Measurements from ENCODE around the gene STARD13. TPM values are rescaled to one million over a fixed set of nuclear protein-coding genes. Genes with fewer than 3 reads are reported as not detected.

Gene STARD13
- total and polyA plus RNA-seq, 8 donors = 21.9 to 43.6 (median 24.6) TPM

- no peak for DNase-seq
- TF ChIP-seq CTCF (IDR thresholded peaks at IDR 0.05) = no peak
- no peak for ATAC-seq
- peak overlapping the region; percentile 42 to 48 for H3K27ac ChIP-seq
- no peak overlapping the region for H3K4me3 ChIP-seq
- no peaks in the 10 kb centered on the region for H3K27me3 ChIP-seq
- no peaks in the 10 kb centered on the region for H3K9me3 ChIP-seq
- peaks cover 17 to 51% of the 10 kb centered on the region in 2 donors for H3K4me1 ChIP-seq
- intact Hi-C loops (cut with DNase I) = no loop called here
- no peaks in the 10 kb centered on the region for H3K36me3 ChIP-seq
Measured at GRCh38 chr13:33277946-33278345, 7.6 kb downstream of the STARD13 start.

- DNase-seq (no peak), ATAC-seq (no peak)
- no peak for TF ChIP-seq CTCF (IDR thresholded peaks at IDR 0.05)
- no peaks in the 10 kb centered on the region for H3K27me3 ChIP-seq
- H3K36me3 ChIP-seq = no peaks in the 10 kb centered on the region
- intact Hi-C loops (cut with DNase I) = no loop called here
- H3K4me3 ChIP-seq = no peak overlapping the region
- H3K27ac ChIP-seq = peak overlapping the region; percentile 42 to 48
- no peaks in the 10 kb centered on the region for H3K9me3 ChIP-seq
- peaks cover 16 to 55% of the 10 kb centered on the region in 2 donors for H3K4me1 ChIP-seq
Measured at GRCh38 chr13:33277037-33277740, 8.4 kb downstream of the STARD13 start.

- Histone ChIP-seq H3K27ac (peak overlapping the region; percentile 42 to 48), H3K4me1 (peaks cover 16 to 57% of the 10 kb centered on the region in 2 donors), H3K9me3 (no peaks in the 10 kb centered on the region), H3K36me3 (no peaks in the 10 kb centered on the region), H3K27me3 (no peaks in the 10 kb centered on the region), H3K4me3 (no peak overlapping the region)
- ATAC-seq (peak; percentile 16), DNase-seq (no peak)
- no peak for TF ChIP-seq CTCF (IDR thresholded peaks at IDR 0.05)
- intact Hi-C loops (cut with DNase I) = no loop called here
Measured at GRCh38 chr13:33276570-33276969, 9.0 kb downstream of the STARD13 start.

GRCh38 chr13:33275916-33276315 is 9.6 kb downstream of the STARD13 start:
- Histone ChIP-seq H3K36me3 (no peaks in the 10 kb centered on the region), H3K27me3 (no peaks in the 10 kb centered on the region), H3K27ac (peak overlapping the region; percentile 42 to 48), H3K9me3 (no peaks in the 10 kb centered on the region), H3K4me3 (no peak overlapping the region), H3K4me1 (peaks cover 21 to 60% of the 10 kb centered on the region in 2 donors)
- TF ChIP-seq CTCF (IDR thresholded peaks at IDR 0.05) = no peak
- ATAC-seq (no peak), DNase-seq (no peak)
- intact Hi-C loops (cut with DNase I) = no loop called here

- Histone ChIP-seq H3K27ac (peak overlapping the region in 1 of 2 donors; percentile 30), H3K9me3 (no peaks in the 10 kb centered on the region), H3K36me3 (no peaks in the 10 kb centered on the region), H3K4me1 (peaks cover 14 to 56% of the 10 kb centered on the region in 2 donors), H3K4me3 (no peak overlapping the region), H3K27me3 (no peaks in the 10 kb centered on the region)
- DNase-seq (no peak), ATAC-seq (no peak)
- no peak for TF ChIP-seq CTCF (IDR thresholded peaks at IDR 0.05)
- intact Hi-C loops (cut with DNase I) = no loop called here
Measured at GRCh38 chr13:33274264-33274663, 11.3 kb downstream of the STARD13 start.

Data from left lung (tissue), 10 donors.